Cardiac muscle cell (in vitro differentiated cells and primary cell): Measurements from ENCODE around the gene MYH16. TPM values are rescaled to one million over a fixed set of nuclear protein-coding genes. Genes with fewer than 3 reads are reported as not detected.
"Not testable (repeated sequence)": the region's sequence is repeated elsewhere in the genome, so short reads cannot be mapped to it uniquely, and the experiment has no call there.

Experiments
- DNase-seq, 2 donors: peaks; one replicate each; pipeline versions ENCODE4 v3.0.0 to v3.0.0-alpha.2; 2010 to 2017; ENCODE audit warnings: low read depth in 1 of 2, low spot score in 1 of 2
- H3K27ac ChIP-seq: fragments of 200-600 bp; sonication (generic); 2 replicates; pipeline ENCODE4 v1.5.1; 2016
- H3K27me3 ChIP-seq: fragments of 200-600 bp; sonication (generic); 2 replicates; pipeline ENCODE4 v1.6.0; 2016; ENCODE audit warnings: control low read depth
- H3K36me3 ChIP-seq: fragments of 200-600 bp; sonication (generic); 2 replicates; pipeline ENCODE4 v1.5.1; 2016; ENCODE audit warnings: control low read depth
- H3K4me1 ChIP-seq: fragments of 200-600 bp; sonication (generic); 2 replicates; pipeline ENCODE4 v1.8.1; 2017; ENCODE audit warnings: low read depth, mild to moderate bottlenecking, mixed run types
- H3K4me3 ChIP-seq: fragments of 200-600 bp; sonication (generic); 2 replicates; pipeline ENCODE4 v1.5.1; 2016; ENCODE audit warnings: mild to moderate bottlenecking
- H3K9me3 ChIP-seq: fragments of 200-600 bp; sonication (generic); 2 replicates; pipeline ENCODE4 v1.5.1; 2017; ENCODE audit warnings: low read depth, mild to moderate bottlenecking, control low read depth
- polyA plus RNA-seq: library from polyadenylated mRNA; unstranded; fragments of >200 nt; fragmentation: Nextera tagmentation; extraction: Ambion mirVana; gene quantifications from 2 replicates; pipeline ENCODE4 v1.2.1, GENCODE V29; 2016
- total RNA-seq: library from RNA; depleted of rRNA; stranded (reverse); fragments of >200 nt; gene quantifications from 2 replicates; pipeline ENCODE4 v1.2.3, GENCODE V29; 2016
- TF ChIP-seq, protein P1 (sequence below): IDR thresholded peaks from 2 replicates; pipeline ENCODE4 v1.5.1; 2012; ENCODE audit warnings: low read depth, mild to moderate bottlenecking, low read length

MYH16 gene
- total and polyA plus RNA-seq, 2 experiments from 2014 or later, result 0.15 TPM; not detected in 1

DNA sequence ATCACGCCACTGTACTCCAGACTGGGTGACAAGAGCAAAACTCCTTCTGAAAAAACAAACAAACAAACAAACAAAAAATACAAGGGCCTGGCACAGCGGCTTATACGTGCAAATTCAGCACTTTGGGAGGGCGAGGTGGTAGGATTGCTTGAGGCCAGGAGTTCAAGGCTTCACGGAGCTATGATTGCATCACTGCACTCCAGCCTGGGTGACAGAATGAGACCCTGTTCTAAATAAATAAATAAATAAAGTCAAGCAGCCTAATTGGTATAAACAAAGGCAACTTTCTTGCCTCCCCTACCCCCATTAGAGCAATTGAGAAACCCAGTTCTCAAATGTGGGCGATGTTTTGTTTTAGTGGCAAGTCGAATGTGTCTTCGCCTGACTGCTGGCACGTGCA lies 38.5 kb upstream of the MYH16 start:
- Histone ChIP-seq H3K4me3 (no peak overlapping the region), H3K36me3 (no peaks in the 10 kb centered on the region)
- no peak for DNase-seq

DNA sequence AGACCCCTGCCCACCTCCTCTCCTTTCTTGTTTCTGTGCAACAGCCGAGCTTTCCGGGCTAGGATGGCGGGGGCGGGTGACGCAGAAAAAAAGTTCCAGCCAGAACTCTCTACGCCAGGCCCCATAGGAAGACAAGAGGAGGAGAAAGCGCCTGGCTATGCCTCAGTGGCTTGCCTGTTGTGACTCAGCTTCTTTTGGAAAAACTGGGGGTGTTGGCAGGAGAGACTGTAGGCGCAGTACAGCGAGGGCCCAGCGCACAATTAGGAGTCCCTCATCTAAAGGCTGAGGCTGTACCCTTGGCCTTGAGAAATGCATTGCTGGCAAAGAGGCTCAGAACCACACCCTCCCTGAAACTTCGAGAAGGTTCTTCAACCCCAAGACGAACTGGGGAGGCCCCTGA lies 36.7 kb upstream of the MYH16 start:
- H3K4me3 ChIP-seq, result no peak overlapping the region
- no peak for DNase-seq
- H3K9me3 ChIP-seq, result no peaks in the 10 kb centered on the region
- H3K27ac ChIP-seq, result no peak overlapping the region
- no peaks in the 10 kb centered on the region for H3K4me1 ChIP-seq
- TF ChIP-seq, protein P1, sequence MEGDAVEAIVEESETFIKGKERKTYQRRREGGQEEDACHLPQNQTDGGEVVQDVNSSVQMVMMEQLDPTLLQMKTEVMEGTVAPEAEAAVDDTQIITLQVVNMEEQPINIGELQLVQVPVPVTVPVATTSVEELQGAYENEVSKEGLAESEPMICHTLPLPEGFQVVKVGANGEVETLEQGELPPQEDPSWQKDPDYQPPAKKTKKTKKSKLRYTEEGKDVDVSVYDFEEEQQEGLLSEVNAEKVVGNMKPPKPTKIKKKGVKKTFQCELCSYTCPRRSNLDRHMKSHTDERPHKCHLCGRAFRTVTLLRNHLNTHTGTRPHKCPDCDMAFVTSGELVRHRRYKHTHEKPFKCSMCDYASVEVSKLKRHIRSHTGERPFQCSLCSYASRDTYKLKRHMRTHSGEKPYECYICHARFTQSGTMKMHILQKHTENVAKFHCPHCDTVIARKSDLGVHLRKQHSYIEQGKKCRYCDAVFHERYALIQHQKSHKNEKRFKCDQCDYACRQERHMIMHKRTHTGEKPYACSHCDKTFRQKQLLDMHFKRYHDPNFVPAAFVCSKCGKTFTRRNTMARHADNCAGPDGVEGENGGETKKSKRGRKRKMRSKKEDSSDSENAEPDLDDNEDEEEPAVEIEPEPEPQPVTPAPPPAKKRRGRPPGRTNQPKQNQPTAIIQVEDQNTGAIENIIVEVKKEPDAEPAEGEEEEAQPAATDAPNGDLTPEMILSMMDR, result no peak
- no peaks in the 10 kb centered on the region for H3K36me3 ChIP-seq
- H3K27me3 ChIP-seq, result no peaks in the 10 kb centered on the region

More for the DNA sequence above, 38.5 kb upstream of the MYH16 start:
- Histone ChIP-seq H3K4me1 (no peaks in the 10 kb centered on the region), H3K9me3 (no peaks in the 10 kb centered on the region), H3K27ac (no peak overlapping the region), H3K27me3 (no peaks in the 10 kb centered on the region)
- TF ChIP-seq, protein P1, result no peak

DNA sequence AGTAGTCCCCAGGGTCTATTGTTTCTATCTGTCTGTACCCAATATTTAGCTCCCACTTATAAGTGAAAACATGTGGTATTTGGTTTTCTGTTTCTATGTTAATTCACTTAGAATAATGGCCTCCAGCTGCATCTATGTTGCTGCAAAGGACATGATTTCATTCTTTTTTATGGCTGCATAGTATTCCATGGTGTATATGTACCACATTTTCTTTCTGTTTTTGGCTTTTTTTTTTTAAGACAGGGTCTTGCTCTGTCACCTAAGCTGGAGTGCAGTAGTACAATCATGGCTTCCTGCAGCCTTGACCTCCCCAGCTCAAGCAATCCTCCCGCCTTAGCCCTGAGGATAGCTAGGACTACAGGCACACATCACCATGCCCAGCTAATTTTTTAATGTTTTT lies 34.8 kb upstream of the MYH16 start:
- not testable (repeated sequence) for H3K27me3 ChIP-seq, DNase-seq, H3K27ac ChIP-seq, H3K36me3 ChIP-seq, H3K4me1 ChIP-seq, H3K4me3 ChIP-seq, H3K9me3 ChIP-seq

DNA sequence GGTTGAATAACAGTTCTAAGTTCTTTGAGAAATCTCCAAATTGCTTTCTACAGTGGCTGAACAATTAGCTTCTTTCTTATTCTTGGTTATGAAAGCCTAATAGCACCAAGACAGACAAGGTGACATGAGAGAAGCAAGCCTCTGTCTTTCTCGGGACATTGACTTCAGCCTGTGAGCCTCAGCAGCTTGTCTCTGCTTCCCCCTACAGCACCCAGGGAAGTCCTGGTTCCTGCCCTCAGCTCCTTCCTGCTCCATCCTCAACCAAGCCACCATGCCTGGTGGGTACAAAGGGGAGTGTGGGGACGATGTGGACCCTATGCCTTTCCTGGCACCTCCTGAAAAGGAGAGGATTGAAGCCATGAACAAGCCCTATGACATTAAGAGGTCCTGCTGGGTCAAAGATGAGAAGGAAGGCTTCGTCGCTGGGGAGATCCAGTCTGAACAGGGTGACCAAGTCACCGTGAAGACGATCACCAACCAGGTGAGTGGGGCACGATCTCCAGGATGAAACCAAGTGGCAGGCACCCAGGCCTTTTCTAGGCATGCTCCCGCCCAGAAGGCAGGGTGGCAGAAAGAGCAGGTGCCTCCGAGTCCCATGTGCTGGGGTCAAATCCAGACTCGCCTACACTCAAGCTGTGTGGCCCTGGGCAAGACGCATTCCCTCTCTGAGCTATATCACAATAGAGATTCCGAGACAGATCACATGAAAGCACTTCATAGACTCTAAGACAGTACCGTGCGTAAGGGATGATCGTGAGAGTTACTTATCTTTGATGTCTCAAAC lies 33.9 kb upstream of the MYH16 start:
- Histone ChIP-seq H3K4me1 (no peaks in the 10 kb centered on the region), H3K4me3 (no peak overlapping the region), H3K27ac (no peak overlapping the region), H3K9me3 (no peaks in the 10 kb centered on the region), H3K27me3 (no peaks in the 10 kb centered on the region), H3K36me3 (no peaks in the 10 kb centered on the region)
- TF ChIP-seq, protein P1, result no peak
- DNase-seq, result no peak

DNA sequence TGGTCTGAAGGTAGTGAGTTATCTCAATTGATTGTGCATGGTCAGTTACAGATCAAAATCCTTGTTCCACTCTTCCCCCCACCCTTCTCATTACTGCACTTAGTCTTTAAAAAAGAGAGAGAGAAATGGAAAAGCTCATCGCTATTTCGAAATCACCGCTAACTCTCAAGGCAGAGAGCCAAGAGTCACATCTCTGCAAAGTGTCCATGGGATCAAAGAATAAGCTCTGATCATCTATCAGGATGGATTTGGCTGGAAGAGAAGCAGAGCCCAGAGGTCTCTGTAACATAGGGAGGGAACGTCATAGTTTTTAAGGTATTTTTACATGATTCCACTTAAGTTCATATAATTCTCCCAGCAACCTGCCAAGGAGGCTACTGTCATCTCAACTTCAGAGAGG lies 30.0 kb upstream of the MYH16 start:
- DNase-seq, result no peak
- no peaks in the 10 kb centered on the region for H3K27me3 ChIP-seq
- H3K27ac ChIP-seq, result no peak overlapping the region
- no peaks in the 10 kb centered on the region for H3K9me3 ChIP-seq
- no peak overlapping the region for H3K4me3 ChIP-seq
- no peaks in the 10 kb centered on the region for H3K4me1 ChIP-seq
- TF ChIP-seq, protein P1, result no peak
- H3K36me3 ChIP-seq, result no peaks in the 10 kb centered on the region

DNA sequence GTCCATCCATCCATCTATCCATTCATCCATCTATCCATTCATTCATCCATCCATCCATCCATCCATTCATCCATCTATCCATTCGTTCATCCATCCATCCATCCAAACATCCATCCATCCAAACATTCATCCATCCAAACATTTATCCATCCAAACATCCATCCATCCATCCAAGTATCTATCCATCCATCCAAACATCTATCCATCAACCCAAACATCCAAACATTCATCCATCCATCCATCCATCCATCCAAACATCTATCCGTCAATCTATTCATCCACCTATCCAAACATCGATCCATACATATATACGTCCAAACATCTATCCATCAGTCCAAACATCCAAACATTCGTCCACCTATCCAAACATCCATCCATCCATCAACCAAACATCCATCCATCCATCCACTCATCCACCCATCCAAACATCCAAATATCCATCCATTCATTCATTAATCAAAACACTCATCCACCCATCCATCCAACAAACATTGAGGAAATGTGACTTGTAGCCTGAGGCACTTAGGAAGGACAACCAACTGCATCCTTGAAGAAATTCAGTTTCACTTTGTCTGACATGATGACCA lies 28.8 kb upstream of the MYH16 start:
- H3K27ac ChIP-seq, result no peak overlapping the region
- H3K36me3 ChIP-seq, result no peaks in the 10 kb centered on the region
- H3K4me3 ChIP-seq, result no peak overlapping the region
- H3K9me3 ChIP-seq, result no peaks in the 10 kb centered on the region
- no peak for DNase-seq
- H3K27me3 ChIP-seq, result no peaks in the 10 kb centered on the region
- H3K4me1 ChIP-seq, result no peaks in the 10 kb centered on the region
- TF ChIP-seq, protein P1, result no peak
